Mucosa of descending colon (tissue), 3 donors: ENCODE data around the gene AP1S3. TPM values are rescaled to one million over a fixed set of nuclear protein-coding genes. Genes with fewer than 3 reads are reported as not detected.

Source experiments
- ATAC-seq: fragments of 200-7000 bp; cut with Tn5 transposase; one replicate; pipeline ENCODE4 v1.9.1; 2020; ENCODE audit warnings: mild to moderate bottlenecking, moderate library complexity
- DNase-seq, 3 donors: peaks; one replicate each; pipeline ENCODE4 v3.0.0-alpha.2; 2020
- H3K36me3 ChIP-seq: fragments of 200-600 bp; one replicate; pipeline ENCODE4 v1.8.0; 2021; ENCODE audit warnings: low read depth, mild to moderate bottlenecking
- H3K4me1 ChIP-seq: fragments of 200-600 bp; one replicate; pipeline ENCODE4 v1.8.0; 2021; ENCODE audit warnings: low read depth, mild to moderate bottlenecking
- H3K4me3 ChIP-seq: fragments of 200-600 bp; one replicate; pipeline ENCODE4 v1.8.0; 2021; ENCODE audit warnings: mild to moderate bottlenecking
- H3K9me3 ChIP-seq: fragments of 200-600 bp; one replicate; pipeline ENCODE4 v1.8.0; 2021; ENCODE audit warnings: mild to moderate bottlenecking
- CTCF ChIP-seq: fragments of 200-600 bp; IDR thresholded peaks from one replicate; pipeline ENCODE4 v1.8.0; 2022; ENCODE audit warnings: antibody characterized with exemption, mild to moderate bottlenecking
- intact Hi-C, 2 donors: fragments of 100-400 bp; cut with DNase I in 1 of 2; cut with micrococcal nuclease in 1 of 2; formaldehyde crosslinking; loops; one replicate each; pipeline versions ENCODE4 v1.11.0 to v1.11.1; 2022; cut with DNase I, micrococcal nuclease
- total RNA-seq, 3 donors: library from RNA; stranded (reverse); fragmentation: NEBNext Ultra II Directional in 2 of 3; extraction: Animal tissue kit (Norgen Biotek cat#: 25700) in 2 of 3; gene quantifications; one replicate each; pipeline versions ENCODE4 v1.2.1 to v1.2.4, GENCODE V29; 2021 to 2023
- donor health status: DM: no; HTN: no; CAD: no; lungs with moderate emphysema.
- donor health status: DM: no; HTN: no; CAD: no.
- donor health status: DM: no; HTN: yes; CAD: no.

Gene AP1S3
- total RNA-seq, 3 donors from 2014 or later, result 3.5 to 8.6 (median 5.0) TPM

GRCh38 chr2:223779877-223780276 lies 57.5 kb downstream of the AP1S3 start:
- DNase-seq, result peak in 1 of 3 donors; percentile 51
- Histone ChIP-seq H3K36me3 (no peaks in the 10 kb centered on the region), H3K4me1 (no peaks in the 10 kb centered on the region), H3K4me3 (no peak overlapping the region), H3K9me3 (no peaks in the 10 kb centered on the region)
- intact Hi-C loops, result no loop called here
- TF ChIP-seq CTCF, result no peak
- peak; percentile 63 for ATAC-seq

- Histone ChIP-seq H3K4me1 (no peaks in the 10 kb centered on the region), H3K4me3 (no peak overlapping the region), H3K36me3 (no peaks in the 10 kb centered on the region), H3K9me3 (no peaks in the 10 kb centered on the region)
- DNase-seq (no peak), ATAC-seq (no peak)
- intact Hi-C loops, result no loop called here
- TF ChIP-seq CTCF, result no peak
Observed at GRCh38 chr2:223774193-223774592, 63.2 kb downstream of the AP1S3 start.

- intact Hi-C loops, result no loop called here
- no peak for TF ChIP-seq CTCF
- H3K36me3 ChIP-seq, result no peaks in the 10 kb centered on the region
- DNase-seq, result no peak
- no peaks in the 10 kb centered on the region for H3K4me1 ChIP-seq
- H3K9me3 ChIP-seq, result no peaks in the 10 kb centered on the region
- H3K4me3 ChIP-seq, result no peak overlapping the region
- ATAC-seq, result no peak
Observed at GRCh38 chr2:223772363-223772762, 65.0 kb downstream of the AP1S3 start.

GRCh38 chr2:223771475-223771874 lies 65.9 kb downstream of the AP1S3 start:
- no peaks in the 10 kb centered on the region for H3K9me3 ChIP-seq
- no peaks in the 10 kb centered on the region for H3K36me3 ChIP-seq
- no peak overlapping the region for H3K4me3 ChIP-seq
- no peak for DNase-seq
- no peak for ATAC-seq
- no peak for TF ChIP-seq CTCF
- H3K4me1 ChIP-seq, result no peaks in the 10 kb centered on the region
- intact Hi-C loops, result no loop called here

GRCh38 chr2:223768179-223768578 lies 69.2 kb downstream of the AP1S3 start:
- Histone ChIP-seq H3K4me3 (no peak overlapping the region), H3K9me3 (no peaks in the 10 kb centered on the region), H3K36me3 (no peaks in the 10 kb centered on the region), H3K4me1 (no peaks in the 10 kb centered on the region)
- no peak for DNase-seq
- intact Hi-C loops, result no loop called here
- no peak for TF ChIP-seq CTCF
- no peak for ATAC-seq

- intact Hi-C loops, result no loop called here
- no peak for ATAC-seq
Observed at GRCh38 chr2:223767341-223767740, 70.0 kb downstream of the AP1S3 start.

More at GRCh38 chr2:223767341-223767740, 70.0 kb downstream of the AP1S3 start:
- Histone ChIP-seq H3K4me1 (no peaks in the 10 kb centered on the region), H3K4me3 (no peak overlapping the region), H3K36me3 (no peaks in the 10 kb centered on the region), H3K9me3 (no peaks in the 10 kb centered on the region)
- TF ChIP-seq CTCF, result no peak
- DNase-seq, result no peak
